GM21717 (cell line): Measurements from ENCODE around the gene HTRA3.

ENCODE experiments used
- ATAC-seq: cut with Tn5 transposase; IDR thresholded peaks from one replicate; pipeline ENCODE4 v1.9.1; 2021; ENCODE audit warnings: mild to moderate bottlenecking, moderate library complexity; ENCODE audit not compliant: unreplicated experiment

Gene HTRA3

GRCh38 chr4:8278421-8279287, 9.1 kb downstream of the HTRA3 start:
- no peak for ATAC-seq

- no peak for ATAC-seq
Measured at GRCh38 chr4:8279321-8280157, 10.0 kb downstream of the HTRA3 start.

GRCh38 chr4:8280158-8280875, 10.8 kb downstream of the HTRA3 start:
- ATAC-seq, result no peak

- no peak for ATAC-seq
Measured at GRCh38 chr4:8280876-8281440, 11.4 kb downstream of the HTRA3 start.

DNA sequence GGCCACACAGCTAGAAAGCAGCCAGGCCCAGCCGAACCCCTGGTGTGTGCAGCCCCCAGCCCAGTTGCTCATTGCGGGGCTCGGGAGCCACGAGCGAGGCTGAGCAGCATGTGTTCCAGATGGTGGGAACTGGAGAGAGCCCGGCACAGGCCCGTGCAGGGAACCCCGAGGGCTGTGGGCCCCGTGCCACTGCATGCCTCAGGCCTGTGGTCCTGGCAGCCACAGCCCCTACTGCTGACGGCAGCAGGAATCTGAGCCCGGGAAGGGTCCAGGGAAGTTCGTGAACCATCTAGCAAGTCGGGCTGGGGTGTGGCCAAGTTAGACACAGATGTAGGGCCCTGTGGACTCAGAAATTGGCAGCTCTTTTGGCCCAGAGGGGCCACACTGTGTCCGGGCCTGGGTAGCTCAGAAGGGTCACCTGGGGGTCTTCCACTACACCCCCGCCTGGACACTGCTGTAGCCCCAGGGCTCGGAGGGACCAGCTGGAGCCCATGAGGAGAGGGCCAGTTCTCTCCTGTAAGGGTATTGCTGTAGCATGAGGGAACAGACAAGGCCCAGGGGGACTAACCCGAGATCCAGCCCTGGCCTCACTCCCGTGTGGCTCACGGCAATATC, 12.1 kb downstream of the HTRA3 start:
- ATAC-seq, result no peak

GRCh38 chr4:8282134-8282641, 12.6 kb downstream of the HTRA3 start:
- no peak for ATAC-seq

- ATAC-seq, result no peak
Measured at GRCh38 chr4:8282742-8283141, 13.2 kb downstream of the HTRA3 start.

DNA sequence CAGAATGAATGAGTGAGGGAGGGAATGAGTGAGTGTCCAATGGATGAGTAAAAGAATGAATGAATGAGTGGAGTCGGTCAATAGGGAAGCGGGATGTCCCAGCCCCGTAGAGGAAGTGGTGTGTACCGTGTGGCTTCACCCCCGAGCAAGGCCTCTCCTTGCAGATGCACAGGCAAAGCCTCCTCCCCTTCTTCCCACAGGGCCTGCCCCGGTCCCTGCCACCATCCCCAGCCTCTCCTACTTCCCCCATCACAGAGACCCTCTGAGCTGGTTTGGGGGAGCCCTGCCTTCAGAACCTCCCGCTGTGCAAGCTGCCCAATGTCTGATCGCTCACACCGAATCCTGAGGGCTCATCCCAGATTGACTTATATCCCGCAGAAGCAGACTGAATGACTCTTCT, 13.6 kb downstream of the HTRA3 start:
- no peak for ATAC-seq

- no peak for ATAC-seq
Measured at GRCh38 chr4:8283631-8284121, 14.1 kb downstream of the HTRA3 start.

DNA sequence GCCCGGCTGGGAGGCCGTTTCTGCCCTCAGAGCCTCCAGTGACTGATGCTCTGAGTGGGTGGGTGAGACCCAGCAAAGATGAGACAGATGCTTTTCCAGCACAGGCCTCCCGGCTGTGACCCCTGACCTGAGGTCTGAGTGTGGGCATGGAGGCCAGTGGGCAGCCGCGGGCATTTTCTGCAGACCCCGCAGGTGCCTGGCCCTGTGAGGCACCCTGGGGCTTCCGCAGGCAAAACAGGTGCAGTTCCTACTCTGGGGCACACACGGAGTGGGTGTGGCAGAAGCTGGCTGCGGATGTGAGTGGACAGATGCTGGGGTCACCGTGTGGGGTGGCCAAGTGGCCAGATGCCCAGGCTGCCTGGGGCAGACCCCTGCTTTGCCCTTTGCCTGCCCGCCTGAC, 14.8 kb downstream of the HTRA3 start:
- no peak for ATAC-seq

GRCh38 chr4:8285143-8285975, 15.8 kb downstream of the HTRA3 start:
- ATAC-seq, result no peak

DNA sequence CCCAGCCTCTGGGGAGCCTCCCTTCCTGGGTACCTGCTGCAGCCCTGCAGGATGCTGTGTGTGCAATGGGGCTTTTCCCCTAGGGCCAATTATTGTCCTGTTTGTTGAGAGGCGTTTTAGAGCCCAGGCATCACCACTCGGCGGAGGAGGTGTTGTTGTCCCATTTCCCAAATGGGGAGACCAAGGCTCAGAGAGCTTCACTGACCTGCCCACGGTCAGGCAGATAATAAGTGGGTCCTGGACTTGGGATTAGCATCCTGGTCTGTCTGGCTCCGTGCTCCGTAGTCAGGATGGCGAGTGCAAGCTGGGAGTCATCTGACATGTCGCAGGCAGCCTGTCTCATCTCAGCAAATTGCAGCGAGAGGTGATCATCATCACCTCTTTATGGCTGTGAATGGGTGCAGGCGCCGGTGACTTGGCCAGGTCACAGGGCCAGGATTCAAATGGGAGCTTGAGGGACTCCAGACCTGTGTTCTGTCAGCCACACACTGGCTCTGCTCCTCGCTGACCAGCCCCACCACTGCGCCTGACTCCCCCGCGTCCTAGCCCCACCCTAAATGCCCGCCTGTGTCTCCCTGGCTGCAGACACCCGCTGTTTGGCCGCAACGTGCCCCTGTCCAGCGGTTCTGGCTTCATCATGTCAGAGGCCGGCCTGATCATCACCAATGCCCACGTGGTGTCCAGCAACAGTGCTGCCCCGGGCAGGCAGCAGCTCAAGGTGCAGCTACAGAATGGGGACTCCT, 16.6 kb downstream of the HTRA3 start:
- no peak for ATAC-seq

- ATAC-seq, result no peak
Measured at GRCh38 chr4:8286719-8287342, 17.3 kb downstream of the HTRA3 start.

DNA sequence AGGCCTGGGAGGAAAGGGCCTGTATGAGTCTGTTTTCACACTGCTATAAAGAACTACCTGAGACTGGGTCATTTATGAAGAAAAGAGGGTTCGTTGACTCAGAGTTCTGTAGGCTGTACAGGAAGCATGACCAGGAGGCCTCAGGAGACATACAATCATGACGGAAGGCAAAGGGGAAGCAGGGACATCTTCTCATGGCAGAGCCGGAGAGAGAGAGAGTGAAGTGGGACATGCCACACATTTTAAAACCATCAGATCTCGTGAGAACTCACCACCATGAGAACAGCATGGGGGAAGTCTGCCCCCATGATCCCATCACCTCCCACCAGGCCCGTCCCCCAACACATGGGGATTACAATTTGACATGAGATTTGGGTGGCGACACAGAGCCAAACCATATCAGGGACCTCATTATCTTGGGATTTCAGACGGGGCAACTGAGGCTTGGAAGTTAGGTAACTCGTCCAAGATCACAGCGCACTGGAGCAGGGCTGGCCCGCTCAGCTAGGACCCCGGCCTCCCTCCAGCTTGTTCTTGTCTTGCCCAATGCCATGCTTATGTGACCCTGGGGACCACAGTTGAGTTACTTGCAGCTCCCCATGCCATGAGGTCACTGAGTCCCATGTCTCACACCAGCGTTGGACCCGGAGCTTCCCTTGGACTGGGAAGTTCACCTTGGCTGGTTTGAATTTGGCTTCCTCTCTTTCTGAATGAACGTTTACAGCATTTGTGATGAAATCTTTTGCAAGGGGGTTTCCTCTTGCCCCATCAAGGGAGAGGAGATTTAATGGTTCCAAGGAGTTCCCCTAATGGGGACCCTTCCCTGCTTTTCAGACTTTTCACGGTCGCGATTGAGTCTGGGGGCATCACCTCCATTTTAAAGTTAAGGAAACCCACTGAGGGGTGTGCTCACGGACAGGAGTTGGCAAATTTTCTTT, 18.1 kb downstream of the HTRA3 start:
- no peak for ATAC-seq

GRCh38 chr4:8289151-8289750, 19.7 kb downstream of the HTRA3 start:
- no peak for ATAC-seq

- ATAC-seq, result no peak
Measured at GRCh38 chr4:8289956-8290700, 20.6 kb downstream of the HTRA3 start.
